DLD1 (cell line): Measurements from ENCODE around the gene TPX2.

Experiments used
- in situ Hi-C: cut with HindIII; loops from 2 replicates; pipeline ENCODE4 v1.10.0; 2017; ENCODE audit warnings: low sequenced_read_pairs

Gene TPX2

DNA sequence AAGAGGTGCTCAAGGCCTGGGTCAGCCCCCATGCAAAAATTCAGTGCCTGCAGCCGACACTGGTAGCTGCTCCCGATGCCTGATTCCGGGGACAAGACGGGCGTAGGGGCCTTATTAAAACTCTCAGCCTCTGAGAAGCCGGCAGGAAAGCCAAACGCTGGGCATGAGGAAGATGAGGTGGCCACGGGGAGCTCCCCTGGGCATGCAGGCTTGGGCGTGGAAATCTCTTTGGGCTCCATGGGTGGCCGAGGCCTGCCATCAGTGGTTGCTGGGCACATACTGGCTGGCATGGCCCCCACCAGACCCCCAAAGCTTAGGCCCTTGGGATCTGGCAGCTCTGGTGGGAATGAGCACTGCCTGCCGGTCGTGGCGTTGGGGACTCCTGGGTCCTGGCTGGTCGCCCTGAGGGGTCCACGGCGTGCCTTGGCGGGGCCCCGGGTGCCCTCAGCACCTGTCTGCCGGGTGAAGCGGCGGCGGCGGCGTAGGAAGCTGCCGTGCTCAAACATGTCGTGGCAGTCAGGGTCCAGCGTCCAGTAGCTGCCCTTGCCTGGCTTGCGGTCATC, 105.7 kb downstream of the TPX2 start:
- in situ Hi-C loops: no loop called here

DNA sequence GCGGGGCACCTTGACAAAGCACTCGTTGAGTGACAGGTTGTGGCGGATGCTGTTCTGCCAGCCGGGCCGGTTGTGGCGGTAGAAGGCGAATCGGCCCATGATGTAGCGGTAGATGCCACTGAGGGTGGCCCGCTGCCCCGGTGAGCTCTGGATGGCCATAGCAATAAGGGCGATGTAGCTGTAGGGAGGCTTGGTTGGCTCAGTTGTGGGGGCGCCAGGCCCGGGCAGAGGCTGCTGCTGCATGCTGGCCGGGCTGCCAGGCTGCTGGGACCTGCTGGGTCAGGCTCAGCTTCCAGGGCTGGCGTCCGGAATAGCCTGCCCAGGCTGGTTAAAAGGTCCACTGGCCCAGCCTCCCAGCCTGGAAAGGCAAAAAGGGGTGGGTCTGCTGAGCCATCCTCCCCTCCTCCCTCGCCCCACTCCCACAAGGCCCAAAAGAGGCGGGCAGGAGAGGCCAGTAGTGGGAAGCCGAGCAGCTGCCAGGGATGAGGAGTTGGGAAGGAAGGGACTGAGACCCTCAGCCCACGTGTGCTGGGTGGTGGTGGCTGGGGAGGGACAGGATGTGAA, 106.3 kb downstream of the TPX2 start, which contains the start of gene FOXS1:
Gene FOXS1, minus strand, starts transcription at position 305 of the 564 bp plus-strand sequence. Its CDS starts 62 bp downstream, at position 243.
- in situ Hi-C loops: no loop called here

DNA sequence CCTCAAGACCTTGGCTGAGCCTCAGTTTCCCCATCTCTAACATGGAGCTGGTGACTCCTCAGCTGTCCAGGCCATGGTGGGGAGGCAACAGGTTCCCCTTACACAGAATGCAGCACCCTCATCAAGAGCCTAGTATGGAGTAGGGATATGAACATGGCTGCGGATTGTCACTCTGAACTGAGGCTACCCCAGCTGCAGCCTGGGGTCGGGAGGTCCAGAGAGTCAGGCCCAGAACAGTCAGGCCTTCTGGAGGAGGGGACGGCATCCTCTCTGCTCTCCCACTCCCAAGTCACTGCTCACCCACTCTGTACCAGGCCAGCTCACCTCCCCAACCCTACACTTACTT, 107.7 kb downstream of the TPX2 start:
- in situ Hi-C loops: no loop called here

DNA sequence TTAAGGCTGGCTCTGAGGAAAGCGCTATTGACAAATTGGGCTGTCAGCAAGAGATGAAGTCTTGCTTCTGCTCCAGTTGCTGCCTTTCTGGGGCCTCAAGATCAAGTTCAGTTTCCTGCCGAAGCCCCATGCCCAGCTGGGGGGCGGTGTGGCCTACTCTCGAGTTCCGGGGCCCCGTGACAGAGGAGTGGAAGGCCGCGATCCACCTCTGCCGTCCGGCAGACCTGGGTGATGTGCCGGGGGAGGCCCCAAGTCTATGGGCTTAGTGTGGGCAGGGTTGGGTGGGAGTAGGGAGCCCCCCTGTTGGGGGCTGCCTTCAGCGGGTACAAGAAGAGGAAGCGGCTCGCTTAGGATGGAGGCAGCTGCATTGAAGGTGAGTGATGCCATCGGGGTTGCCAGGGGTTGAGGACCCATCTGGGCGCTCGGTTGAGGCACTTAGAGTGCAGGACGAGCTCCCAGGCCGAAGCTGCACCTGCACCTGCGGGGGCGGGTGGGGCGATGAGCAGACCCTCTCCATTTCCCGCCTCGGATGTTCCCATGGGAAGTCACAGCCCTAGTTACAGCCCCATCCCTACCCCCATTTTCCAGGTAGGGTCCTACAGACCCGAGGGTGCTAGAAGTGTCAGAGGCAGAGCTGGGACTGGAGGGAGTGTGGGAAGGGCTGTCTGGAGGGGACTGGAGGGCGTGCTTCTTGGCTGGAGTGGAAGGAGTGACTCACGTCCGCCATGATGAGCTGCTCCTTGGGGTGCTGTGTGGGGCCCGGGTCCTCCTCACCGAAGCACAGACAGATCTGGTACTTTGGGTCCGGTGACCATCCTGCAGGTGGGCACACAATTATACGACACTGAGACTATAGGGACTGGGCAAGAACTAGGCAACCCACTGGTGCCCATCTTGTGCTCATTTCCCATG, 109.3 kb downstream of the TPX2 start:
- in situ Hi-C loops: no loop called here

DNA sequence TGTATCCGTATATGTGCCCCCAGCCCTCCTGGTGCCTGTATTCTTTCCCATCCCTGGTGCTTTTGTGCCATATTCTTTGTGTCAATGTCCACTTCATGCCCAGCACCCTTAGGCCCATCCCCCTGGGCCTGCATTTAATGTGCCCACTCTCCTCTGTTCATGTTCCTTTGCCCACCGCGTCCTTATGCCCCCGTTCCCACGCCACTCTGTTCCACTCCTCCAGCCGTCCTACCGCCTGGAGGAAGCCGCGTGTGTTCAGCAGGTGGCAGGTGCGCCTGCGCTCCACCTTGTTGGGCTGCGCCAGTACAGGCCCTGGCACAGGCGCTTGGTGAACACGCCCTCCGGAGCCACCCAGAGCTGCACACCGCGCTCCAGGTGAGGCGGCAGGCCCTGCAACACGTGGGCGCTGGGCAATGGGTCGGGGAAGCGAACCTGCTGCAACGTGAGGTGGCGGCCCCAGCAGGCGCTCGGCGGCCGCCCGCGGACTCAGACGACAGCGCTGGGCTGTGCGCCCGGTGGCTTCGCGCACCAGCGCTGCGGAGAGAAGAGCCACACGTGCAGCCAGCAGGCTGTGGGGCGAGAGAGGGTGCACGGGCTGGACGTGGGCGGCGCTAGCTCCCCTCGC, 110.3 kb downstream of the TPX2 start:
- in situ Hi-C loops: no loop called here
